GM18517 (cell line): ENCODE measurements around the gene PSMB3.
"Not testable (repeated sequence)": the region's sequence is repeated elsewhere in the genome, so short reads cannot be mapped to it uniquely, and the experiment has no call there.

Experiments used
- ATAC-seq: cut with Tn5 transposase; IDR thresholded peaks from one replicate; pipeline ENCODE4 v1.9.1; 2021; ENCODE audit warnings: mild to moderate bottlenecking, moderate library complexity; ENCODE audit not compliant: unreplicated experiment

Gene PSMB3

GRCh38 chr17:38715216-38715943 lies 37.2 kb upstream of the PSMB3 start:
- ATAC-seq, result no peak

- no peak for ATAC-seq
These were observed 36.1 kb upstream of the PSMB3 start for GRCh38 chr17:38716368-38717005.

- ATAC-seq, result no peak
These were observed 35.3 kb upstream of the PSMB3 start for GRCh38 chr17:38717139-38717745.

GRCh38 chr17:38719289-38719942 lies 33.1 kb upstream of the PSMB3 start:
- no peak for ATAC-seq

- ATAC-seq, result no peak
These were observed 32.4 kb upstream of the PSMB3 start for GRCh38 chr17:38719943-38720641.

- ATAC-seq, result no peak
These were observed 31.6 kb upstream of the PSMB3 start for GRCh38 chr17:38720941-38721340.

- no peak for ATAC-seq
These were observed 30.7 kb upstream of the PSMB3 start for GRCh38 chr17:38721802-38722201.

GRCh38 chr17:38724337-38724988 lies 28.1 kb upstream of the PSMB3 start:
- no peak for ATAC-seq

- ATAC-seq, result no peak
These were observed 27.5 kb upstream of the PSMB3 start for GRCh38 chr17:38725066-38725465.

- ATAC-seq, result not testable (repeated sequence)
These were observed 26.4 kb upstream of the PSMB3 start for GRCh38 chr17:38726145-38726544.

- no peak for ATAC-seq
These were observed 24.8 kb upstream of the PSMB3 start for GRCh38 chr17:38727736-38728135.

GRCh38 chr17:38728290-38728831 lies 24.2 kb upstream of the PSMB3 start:
- no peak for ATAC-seq

GRCh38 chr17:38729368-38729885 lies 23.1 kb upstream of the PSMB3 start:
- ATAC-seq, result no peak

GRCh38 chr17:38729886-38730525 lies 22.5 kb upstream of the PSMB3 start, which contains the start of gene CISD3:
CISD3 (plus strand) TSS chr17:38730341; CDS start chr17:38730359, 18 bp downstream.
- peak; percentile 41 for ATAC-seq

GRCh38 chr17:38730526-38731379 lies 21.8 kb upstream of the PSMB3 start:
- no peak for ATAC-seq

GRCh38 chr17:38731526-38732294 lies 20.8 kb upstream of the PSMB3 start:
- ATAC-seq, result no peak

- no peak for ATAC-seq
These were observed 19.9 kb upstream of the PSMB3 start for GRCh38 chr17:38732376-38733281.
